Fibroblast of mammary gland (primary cell): ENCODE measurements around the gene SEC14L1.
A peak's percentile ranks its signal among the peaks of the same experiment; 100 is the strongest.

Source experiments
- DNase-seq: peaks from one replicate; pipeline ENCODE4 v3.0.0-alpha.2; 2010; ENCODE audit warnings: low read depth
- H3K4me3 ChIP-seq: 2 replicates; pipeline ENCODE4 v1.5.1; 2011; ENCODE audit warnings: low read depth, mild to moderate bottlenecking, low read length, moderate library complexity; ENCODE audit not compliant: control insufficient read depth
- TF ChIP-seq, protein P1 (sequence below): conservative IDR thresholded peaks from 2 replicates; pipeline ENCODE4 v1.5.1; 2011; ENCODE audit warnings: low read depth, low read length, inconsistent platforms; ENCODE audit not compliant: control insufficient read depth, insufficient read depth

The SEC14L1 gene

GRCh38 chr17:77205396-77206125, 64.8 kb downstream of the SEC14L1 start:
- TF ChIP-seq, protein P1, sequence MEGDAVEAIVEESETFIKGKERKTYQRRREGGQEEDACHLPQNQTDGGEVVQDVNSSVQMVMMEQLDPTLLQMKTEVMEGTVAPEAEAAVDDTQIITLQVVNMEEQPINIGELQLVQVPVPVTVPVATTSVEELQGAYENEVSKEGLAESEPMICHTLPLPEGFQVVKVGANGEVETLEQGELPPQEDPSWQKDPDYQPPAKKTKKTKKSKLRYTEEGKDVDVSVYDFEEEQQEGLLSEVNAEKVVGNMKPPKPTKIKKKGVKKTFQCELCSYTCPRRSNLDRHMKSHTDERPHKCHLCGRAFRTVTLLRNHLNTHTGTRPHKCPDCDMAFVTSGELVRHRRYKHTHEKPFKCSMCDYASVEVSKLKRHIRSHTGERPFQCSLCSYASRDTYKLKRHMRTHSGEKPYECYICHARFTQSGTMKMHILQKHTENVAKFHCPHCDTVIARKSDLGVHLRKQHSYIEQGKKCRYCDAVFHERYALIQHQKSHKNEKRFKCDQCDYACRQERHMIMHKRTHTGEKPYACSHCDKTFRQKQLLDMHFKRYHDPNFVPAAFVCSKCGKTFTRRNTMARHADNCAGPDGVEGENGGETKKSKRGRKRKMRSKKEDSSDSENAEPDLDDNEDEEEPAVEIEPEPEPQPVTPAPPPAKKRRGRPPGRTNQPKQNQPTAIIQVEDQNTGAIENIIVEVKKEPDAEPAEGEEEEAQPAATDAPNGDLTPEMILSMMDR: no peak
- no peak for DNase-seq
- H3K4me3 ChIP-seq: no peak overlapping the region

GRCh38 chr17:77206158-77206956, 65.6 kb downstream of the SEC14L1 start:
- DNase-seq: no peak
- no peak overlapping the region for H3K4me3 ChIP-seq
- TF ChIP-seq, protein P1: no peak

DNA sequence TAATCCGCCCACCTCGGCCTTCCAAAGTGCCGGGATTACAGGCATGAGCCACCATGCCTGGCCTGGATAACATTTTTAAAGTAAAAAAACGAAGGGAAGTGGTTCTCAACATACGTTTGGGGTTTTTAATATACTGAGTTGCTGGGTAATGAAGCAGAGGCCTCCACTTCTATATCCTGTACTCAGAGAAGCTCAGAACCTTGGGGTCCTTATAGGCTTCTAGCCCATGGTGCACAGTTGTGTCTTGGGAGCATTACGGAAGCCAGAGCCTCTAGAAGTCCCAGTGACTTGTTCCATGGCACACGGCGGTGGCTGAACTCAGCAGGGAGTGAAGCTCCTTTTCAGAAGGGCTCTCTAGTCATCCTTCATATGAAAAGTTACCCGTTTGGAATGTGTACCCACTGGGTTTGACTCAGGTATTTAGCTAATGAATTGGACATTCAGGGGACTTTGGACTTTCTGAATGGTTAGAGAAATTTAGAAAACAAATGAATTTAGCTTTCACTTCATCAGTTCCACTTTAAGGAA, 67.0 kb downstream of the SEC14L1 start:
- TF ChIP-seq, protein P1: no peak
- no peak for DNase-seq
- no peak overlapping the region for H3K4me3 ChIP-seq

DNA sequence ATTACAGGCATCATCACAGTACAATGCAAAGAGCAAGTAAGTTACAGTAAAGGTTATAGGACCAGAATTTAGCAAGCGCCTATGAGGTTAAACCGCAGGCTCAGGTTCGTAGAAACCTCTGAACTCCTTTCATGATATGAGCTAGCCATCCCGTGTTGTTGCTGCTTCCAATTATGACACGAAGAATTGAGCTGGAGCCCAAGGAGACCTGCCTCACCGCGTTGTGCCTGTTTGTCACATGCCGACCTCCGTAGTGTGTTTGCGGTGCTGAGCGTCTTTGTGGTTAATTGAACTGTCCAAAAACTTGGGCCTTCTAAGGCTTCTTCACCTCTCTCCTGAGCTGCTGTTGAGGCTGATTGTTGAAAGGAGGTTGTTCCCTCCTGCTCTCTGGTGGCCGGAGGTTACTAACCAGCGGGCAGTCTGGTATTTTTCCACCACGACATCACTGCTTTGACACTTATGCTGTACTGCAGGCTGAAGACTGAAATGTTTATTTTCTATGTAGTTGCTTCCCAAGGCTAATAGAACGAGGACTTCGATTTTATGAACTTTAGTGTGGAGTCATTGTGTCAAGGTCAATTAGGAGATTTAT, 67.5 kb downstream of the SEC14L1 start:
- peak; percentile 54 for DNase-seq
- no peak overlapping the region for H3K4me3 ChIP-seq
- TF ChIP-seq, protein P1: peak; percentile 24

GRCh38 chr17:77208856-77209255, 68.1 kb downstream of the SEC14L1 start:
- TF ChIP-seq, protein P1: no peak
- peak; percentile 10 for DNase-seq

DNA sequence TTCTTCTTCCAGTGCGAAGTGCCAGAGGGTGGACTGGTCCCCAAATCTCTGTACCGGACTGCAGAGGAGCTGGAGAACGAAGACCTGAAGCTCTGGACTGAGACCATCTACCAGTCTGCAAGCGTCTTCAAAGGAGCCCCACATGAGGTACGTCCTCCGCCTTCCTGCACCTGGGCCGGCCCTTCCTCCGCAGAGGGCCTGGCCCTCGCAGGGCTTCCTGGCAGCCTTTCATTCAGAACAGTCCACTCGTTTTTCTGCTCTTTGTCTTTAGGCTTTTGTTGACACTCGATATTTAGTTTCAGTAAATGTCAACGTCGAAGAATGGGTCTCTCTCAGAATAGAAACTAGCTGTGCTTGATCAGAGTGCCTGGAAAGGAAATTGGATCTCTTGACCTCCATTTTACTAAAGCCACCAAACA, 68.6 kb downstream of the SEC14L1 start:
- H3K4me3 ChIP-seq: no peak overlapping the region
- TF ChIP-seq, protein P1: no peak
- no peak for DNase-seq

More at GRCh38 chr17:77208856-77209255, 68.1 kb downstream of the SEC14L1 start:
- no peak overlapping the region for H3K4me3 ChIP-seq
